ENCODE data around the gene PRDM2.

GRCh38 chr1:13679651-13680050 lies 20.3 kb upstream of the PRDM2 start:
- TF ChIP-seq CTCF (conservative IDR thresholded peaks at IDR 0.05 in 1 of 2, IDR thresholded peaks at IDR 0.05 in 1 of 2; ENCODE audit: low read depth in 1 of 2, low read length in 2 of 2) = no peak
- no peak for TF ChIP-seq EZH2 (IDR thresholded peaks at IDR 0.05; ENCODE audit: low read length, missing control alignments)
